NCI-H748 (cell line): ENCODE data around the gene SUPT5H.

ENCODE experiments used
- DNase-seq: peaks from one replicate; lab custom pipeline; 2025; ENCODE audit not compliant: unreplicated experiment; lab: John Stamatoyannopoulos, UW

Gene SUPT5H

DNA sequence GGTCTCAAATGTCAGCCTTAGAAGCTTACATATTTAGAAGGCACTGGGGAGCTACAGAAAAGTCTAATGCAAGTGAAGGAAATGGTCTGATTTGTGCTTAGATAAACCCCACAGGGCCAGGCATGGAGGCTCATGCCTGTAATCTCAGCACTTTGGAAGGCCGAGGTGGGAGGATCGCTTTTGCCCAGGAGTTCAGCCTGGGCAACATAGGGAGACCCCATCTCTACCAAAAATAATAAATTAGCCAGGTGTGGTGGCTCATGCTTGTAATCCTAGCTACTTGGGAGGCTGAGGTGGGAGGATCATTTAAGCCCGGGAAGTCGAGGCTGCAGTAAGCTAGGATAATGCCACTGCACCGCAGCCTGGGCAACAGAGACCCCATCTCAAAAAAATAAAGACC lies 50.7 kb downstream of the SUPT5H start:
- no peak for DNase-seq

- no peak for DNase-seq
Observed at GRCh38 chr19:39497701-39497995, 52.3 kb downstream of the SUPT5H start.

DNA sequence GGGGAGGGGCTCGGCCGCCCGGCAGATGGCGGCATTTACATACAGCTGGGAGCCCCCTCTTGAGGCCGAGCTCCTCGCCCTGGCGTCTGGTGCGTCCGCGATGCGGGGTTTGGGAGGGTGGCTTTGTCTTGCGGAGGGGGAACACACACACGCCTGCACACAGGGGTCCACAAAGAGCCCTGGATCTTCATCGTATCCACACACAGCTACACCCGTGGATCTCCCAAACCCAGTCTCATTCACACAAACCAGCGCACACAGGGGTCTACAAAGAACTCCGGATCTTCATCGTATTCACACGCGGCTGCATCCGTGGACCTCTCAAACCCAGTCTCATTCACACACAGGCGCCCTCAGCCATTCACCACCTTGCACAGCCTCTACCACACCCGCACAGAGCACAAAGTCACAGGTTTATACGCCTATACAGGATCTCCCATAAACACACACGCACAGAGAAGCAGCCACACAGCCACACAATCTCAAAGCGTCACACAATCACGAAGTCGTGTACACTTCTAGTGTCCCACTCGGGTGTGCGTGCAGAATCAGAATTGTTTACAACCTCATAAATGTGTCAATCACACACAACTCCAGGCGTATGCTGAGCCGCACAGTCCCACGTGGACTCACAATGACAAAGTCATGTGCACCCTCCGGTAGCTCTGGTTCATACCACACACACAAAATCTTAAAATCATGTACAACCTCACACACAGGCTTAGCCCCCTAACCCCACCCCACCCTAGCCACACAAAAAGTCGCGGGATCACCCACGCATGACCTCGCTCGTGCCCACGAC lies 52.8 kb downstream of the SUPT5H start:
- peak; percentile 98 for DNase-seq

DNA sequence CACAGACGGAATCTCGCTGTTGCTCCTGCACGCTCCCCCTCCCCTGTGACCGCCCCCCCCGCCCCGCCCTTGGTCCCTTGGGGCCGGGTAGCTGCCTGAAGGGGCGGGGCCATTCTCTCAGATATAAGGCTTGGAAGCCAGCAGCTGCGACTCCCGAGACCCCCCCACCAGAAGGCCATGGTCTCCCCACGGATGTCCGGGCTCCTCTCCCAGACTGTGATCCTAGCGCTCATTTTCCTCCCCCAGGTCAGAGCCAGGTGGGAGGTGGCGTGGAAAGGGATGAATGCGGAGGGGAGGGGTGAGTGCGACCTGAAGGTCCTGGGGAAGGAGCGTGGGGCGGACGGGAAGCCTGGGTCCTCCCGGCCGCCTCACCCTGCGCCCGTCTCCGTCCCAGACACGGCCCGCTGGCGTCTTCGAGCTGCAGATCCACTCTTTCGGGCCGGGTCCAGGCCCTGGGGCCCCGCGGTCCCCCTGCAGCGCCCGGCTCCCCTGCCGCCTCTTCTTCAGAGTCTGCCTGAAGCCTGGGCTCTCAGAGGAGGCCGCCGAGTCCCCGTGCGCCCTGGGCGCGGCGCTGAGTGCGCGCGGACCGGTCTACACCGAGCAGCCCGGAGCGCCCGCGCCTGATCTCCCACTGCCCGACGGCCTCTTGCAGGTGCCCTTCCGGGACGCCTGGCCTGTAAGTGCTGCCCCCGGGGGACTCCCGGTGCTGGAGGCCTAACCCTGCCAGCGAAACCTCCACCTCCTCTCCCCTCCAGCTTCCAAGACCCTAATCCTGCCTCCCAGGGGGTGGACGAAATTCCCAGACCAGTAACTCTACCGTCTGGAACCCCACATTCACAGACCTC lies 53.6 kb downstream of the SUPT5H start, which contains the start of gene DLL3:
DLL3 (plus strand) TSS at position 150 of the 845 bp plus-strand sequence; CDS start at position 178, 28 bp downstream.
- DNase-seq = peak; percentile 89

- DNase-seq = no peak
Observed at GRCh38 chr19:39499932-39500331, 54.5 kb downstream of the SUPT5H start.

- no peak for DNase-seq
Observed at GRCh38 chr19:39500543-39500942, 55.2 kb downstream of the SUPT5H start.

GRCh38 chr19:39501340-39501739 lies 56.0 kb downstream of the SUPT5H start:
- no peak for DNase-seq

DNA sequence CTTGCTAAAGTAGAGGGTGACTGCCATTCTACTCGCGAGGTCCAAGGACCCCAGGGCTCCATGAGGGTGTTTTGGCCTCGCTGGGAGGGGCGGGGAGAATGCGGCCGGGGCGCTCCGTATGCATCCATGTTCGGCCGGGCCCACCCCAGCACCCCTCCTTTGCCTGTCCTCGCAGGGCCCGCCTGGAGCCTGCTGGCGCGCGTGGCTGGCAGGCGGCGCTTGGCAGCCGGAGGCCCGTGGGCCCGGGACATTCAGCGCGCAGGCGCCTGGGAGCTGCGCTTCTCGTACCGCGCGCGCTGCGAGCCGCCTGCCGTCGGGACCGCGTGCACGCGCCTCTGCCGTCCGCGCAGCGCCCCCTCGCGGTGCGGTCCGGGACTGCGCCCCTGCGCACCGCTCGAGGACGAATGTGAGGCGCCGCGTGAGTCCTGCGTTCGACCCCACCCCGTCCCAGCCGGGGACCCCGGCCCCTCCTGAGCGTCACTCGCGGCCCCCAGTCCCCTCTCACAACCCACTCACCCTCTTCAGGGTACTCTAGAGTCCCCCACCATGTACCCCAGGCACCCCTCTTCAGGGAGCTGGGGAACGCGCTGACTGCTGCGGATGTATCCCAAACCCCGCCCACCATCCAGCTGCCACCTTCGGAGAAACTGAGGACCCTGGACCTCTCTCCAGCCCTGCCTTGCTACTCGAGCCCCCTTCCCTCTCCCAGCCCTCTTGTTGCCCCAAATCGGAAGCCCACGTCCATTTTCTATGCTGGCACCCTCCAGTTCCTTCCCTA lies 57.4 kb downstream of the SUPT5H start:
- no peak for DNase-seq

GRCh38 chr19:39506598-39506943 lies 61.2 kb downstream of the SUPT5H start:
- no peak for DNase-seq

GRCh38 chr19:39506944-39507714 lies 61.7 kb downstream of the SUPT5H start:
- peak; percentile 97 for DNase-seq

DNA sequence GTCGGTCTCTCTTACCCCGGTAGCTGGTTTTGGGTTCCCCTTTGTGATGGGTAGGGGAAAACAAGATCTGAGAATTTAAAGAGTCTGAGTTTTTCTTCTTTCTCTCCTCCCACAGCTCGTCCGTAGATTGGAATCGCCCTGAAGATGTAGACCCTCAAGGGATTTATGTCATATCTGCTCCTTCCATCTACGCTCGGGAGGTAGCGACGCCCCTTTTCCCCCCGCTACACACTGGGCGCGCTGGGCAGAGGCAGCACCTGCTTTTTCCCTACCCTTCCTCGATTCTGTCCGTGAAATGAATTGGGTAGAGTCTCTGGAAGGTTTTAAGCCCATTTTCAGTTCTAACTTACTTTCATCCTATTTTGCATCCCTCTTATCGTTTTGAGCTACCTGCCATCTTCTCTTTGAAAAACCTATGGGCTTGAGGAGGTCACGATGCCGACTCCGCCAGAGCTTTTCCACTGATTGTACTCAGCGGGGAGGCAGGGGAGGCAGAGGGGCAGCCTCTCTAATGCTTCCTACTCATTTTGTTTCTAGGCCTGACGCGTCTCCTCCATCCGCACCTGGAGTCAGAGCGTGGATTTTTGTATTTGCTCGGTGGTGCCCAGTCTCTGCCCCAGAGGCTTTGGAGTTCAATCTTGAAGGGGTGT lies 62.5 kb downstream of the SUPT5H start:
- peak; percentile 70 for DNase-seq

DNA sequence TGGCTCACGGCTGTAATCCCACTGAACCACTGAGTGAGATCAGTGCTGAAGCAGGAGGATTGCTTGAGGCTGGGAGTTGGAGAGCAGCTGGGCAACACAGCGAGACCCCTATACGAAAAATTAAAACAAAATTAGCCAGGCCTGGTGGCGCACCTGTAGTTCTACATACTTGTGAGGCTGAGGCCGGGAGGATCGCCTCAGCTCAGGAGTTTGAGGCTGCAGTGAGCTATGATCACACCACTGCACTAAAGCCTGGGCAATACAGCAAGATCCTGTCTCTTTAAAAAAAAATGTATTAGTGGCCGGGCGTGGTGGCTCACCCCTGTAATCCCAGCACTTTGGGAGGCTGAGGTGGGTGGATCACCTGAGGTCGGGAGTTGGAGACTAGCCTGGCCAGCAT lies 63.2 kb downstream of the SUPT5H start:
- DNase-seq = no peak

DNA sequence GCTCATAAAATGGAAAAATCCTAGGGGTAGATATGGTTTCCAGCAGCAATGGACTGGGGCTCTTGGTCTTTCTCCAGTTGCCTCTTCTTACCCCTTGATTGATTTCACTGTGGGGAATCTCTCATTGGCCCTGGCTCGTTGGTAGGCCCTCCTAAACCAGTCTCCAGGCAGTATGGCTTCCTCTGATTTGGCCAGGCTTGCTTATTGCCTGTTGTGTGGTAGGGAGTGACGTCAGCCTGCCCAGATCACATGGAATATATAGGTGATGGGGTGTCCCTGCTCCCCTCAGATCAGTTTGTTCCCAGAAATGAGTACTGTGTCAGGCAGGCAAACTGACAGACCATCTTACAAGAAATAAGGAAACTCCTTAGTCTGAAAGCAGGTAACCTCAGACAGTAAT lies 63.9 kb downstream of the SUPT5H start:
- no peak for DNase-seq

DNA sequence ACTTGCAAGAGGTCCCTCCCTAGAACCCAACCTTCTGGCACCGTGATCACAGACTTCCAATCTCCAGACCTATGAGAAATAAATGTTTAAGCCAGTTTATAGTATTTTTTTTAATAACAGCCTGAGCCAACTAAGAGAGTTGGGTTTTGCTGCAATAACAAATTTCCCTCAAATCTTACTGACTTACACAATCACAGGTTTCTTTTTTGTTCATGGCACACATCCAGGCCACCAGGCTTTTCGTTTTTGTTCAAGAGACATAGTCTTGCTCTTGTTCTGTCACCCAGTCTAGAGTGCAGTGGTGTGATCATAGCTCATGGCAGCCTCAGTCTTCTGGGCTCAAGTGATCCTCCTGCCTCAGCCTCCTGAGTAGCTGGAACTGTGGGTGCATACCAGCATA lies 67.6 kb downstream of the SUPT5H start:
- DNase-seq = no peak

GRCh38 chr19:39514840-39515550 lies 69.6 kb downstream of the SUPT5H start, which contains the start of gene SELENOV:
SELENOV (plus strand) TSS chr19:39515139; CDS start chr19:39515213, 74 bp downstream.
- DNase-seq = peak; percentile 40

DNA sequence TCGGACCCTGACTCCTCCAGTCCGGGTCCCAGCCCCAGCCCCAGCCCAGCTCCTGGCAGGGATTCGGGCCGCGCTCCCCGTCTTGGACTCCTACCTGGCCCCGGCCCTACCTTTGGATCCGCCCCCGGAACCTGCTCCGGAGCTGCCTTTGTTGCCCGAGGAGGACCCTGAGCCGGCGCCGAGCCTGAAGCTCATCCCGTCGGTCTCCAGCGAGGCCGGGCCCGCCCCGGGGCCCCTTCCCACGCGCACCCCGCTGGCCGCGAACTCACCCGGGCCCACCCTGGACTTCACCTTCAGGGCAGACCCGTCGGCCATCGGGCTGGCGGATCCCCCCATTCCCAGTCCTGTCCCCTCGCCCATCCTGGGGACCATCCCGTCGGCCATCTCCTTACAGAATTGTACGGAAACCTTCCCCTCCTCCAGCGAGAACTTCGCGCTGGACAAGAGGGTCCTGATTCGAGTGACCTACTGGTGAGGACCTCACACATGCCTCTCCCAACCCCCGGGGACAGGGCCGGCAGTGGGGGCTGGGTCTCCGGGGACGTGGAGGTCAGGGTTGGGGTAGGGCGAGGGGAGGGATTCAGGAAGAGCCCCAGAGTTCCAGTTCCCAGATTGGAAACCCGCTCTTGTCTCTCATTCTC lies 70.3 kb downstream of the SUPT5H start:
- DNase-seq = no peak

DNA sequence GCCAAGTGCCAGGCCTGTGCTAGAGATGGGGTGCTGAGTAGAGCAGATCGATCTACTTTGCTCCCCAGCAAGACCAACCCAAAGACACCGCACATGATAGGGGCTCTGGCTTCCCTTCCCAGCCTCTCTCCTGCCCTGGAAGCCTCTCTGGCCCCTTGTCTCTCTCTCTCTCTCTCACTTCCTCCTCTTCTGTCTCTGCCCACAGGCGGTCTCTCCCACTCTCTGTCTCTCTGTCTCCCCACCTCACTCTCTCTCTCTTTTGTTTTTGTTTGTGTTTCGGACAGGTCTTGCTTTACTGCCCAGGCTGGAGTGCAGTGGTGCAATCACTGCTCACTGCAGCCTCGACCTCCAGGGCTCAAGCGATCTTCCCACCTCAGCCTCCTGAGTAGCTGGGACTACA lies 70.9 kb downstream of the SUPT5H start:
- no peak for DNase-seq

DNA sequence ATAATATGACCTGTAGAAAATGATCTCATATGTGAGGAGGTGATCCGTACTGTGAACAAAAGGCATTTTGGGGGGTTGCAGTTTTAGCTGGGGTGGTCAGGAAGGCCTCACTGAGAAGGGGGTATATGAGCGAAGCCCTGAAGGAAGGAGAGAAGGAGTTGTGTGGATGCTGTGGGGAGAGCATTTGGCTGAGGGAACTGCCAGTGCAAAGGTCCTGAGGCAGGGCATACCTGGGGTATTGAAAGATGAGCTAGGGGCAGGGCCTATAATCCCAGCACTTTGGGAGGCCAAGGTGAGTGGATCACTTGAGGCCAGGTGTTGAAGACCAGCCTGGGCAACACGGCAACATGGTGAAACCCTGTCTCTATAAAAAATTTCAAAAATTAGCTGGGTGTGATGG lies 72.0 kb downstream of the SUPT5H start:
- no peak for DNase-seq

DNA sequence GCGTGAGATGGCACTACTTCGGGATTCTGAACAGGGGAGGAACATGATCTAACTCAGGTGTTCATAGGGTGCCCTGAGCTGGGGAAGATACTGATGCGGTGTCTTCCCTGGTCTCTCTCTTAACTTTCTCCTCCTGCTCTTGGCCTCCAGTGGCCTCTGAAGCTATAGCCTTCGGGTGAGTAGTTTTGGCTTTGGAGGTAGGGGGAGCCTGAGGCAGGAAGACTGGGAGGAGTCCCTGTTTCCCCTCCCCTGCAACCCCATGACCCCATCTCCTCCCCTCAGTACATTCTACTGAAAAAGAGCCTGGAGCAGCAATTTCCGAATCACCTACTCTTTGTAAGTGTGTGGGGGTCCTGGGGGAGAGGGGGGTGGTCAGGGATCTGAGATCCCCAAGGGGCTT lies 73.1 kb downstream of the SUPT5H start:
- no peak for DNase-seq
